Thyroid gland (tissue), 4 donors: ENCODE measurements around the gene PCDHA4. TPM values are rescaled to one million over a fixed set of nuclear protein-coding genes. Genes with fewer than 3 reads are reported as not detected.
"Not testable (repeated sequence)": the region's sequence is repeated elsewhere in the genome, so short reads cannot be mapped to it uniquely, and the experiment has no call there.

Experiments
- DNase-seq, 2 donors: peaks; one replicate each; pipeline ENCODE4 v3.0.0-alpha.2; 2019
- H3K27ac ChIP-seq, 3 donors: fragments of 200-600 bp; sonication (generic); 1 replicate in 2 of 3; 2 replicates in 1 of 3; pipeline ENCODE4 v1.5.1; 2016 to 2019; ENCODE audit warnings: mild to moderate bottlenecking in 1 of 3, moderate library complexity in 1 of 3
- H3K27me3 ChIP-seq: fragments of 200-600 bp; sonication (generic); one replicate; pipeline ENCODE4 v1.5.1; 2019
- H3K36me3 ChIP-seq, 2 donors: fragments of 200-600 bp; sonication (generic); one replicate each; pipeline ENCODE4 v1.5.1; 2016 to 2019
- H3K4me1 ChIP-seq, 2 donors: fragments of 200-600 bp; sonication (generic); one replicate each; pipeline ENCODE4 v1.5.1; 2017 to 2019
- H3K4me3 ChIP-seq, 3 donors: fragments of 200-600 bp; sonication (generic); replicated peaks in 1 of 3; 1 replicate in 2 of 3; 2 replicates in 1 of 3; pipeline ENCODE4 v1.5.1; 2016; ENCODE audit warnings: mild to moderate bottlenecking in 1 of 3
- H3K9me3 ChIP-seq: fragments of 200-600 bp; sonication (generic); one replicate; pipeline ENCODE4 v1.5.1; 2017
- CTCF ChIP-seq, 6 experiments: fragments of 200-600 bp in 3 of 6; fragments of 450-650 bp in 3 of 6; sonication (generic) in 3 of 6; IDR thresholded peaks; one replicate each; pipeline ENCODE4 v1.5.1; 2016 to 2019; ENCODE audit warnings: antibody characterized with exemption in 6 of 6, mild to moderate bottlenecking in 2 of 6, inconsistent platforms in 1 of 6, moderate library complexity in 1 of 6
- POLR2A ChIP-seq, 2 donors: fragments of 450-650 bp; IDR thresholded peaks; one replicate each; pipeline ENCODE4 v1.6.1; 2017; ENCODE audit warnings: antibody characterized with exemption in 2 of 2, mild to moderate bottlenecking in 2 of 2, moderate library complexity in 1 of 2
- WGBS, 2 donors: methylation state at CpG; one replicate each; pipeline ENCODE4 v1.1.5; 2017; 5-methylcytosine and 5-hydroxymethylcytosine counted together
- intact Hi-C: fragments of 100-400 bp; cut with DNase I; formaldehyde crosslinking; loops from one replicate; pipeline ENCODE4 v1.15.1; 2023
- total RNA-seq, 4 donors: library from RNA; depleted of rRNA; stranded (reverse); fragments of >200 nt; gene quantifications; one replicate each; pipeline ENCODE4 v1.2.3, GENCODE V29; 2016

Gene PCDHA4
- total RNA-seq, 4 donors from 2014 or later = 0.40 to 2.1 (median 0.69) TPM

DNA sequence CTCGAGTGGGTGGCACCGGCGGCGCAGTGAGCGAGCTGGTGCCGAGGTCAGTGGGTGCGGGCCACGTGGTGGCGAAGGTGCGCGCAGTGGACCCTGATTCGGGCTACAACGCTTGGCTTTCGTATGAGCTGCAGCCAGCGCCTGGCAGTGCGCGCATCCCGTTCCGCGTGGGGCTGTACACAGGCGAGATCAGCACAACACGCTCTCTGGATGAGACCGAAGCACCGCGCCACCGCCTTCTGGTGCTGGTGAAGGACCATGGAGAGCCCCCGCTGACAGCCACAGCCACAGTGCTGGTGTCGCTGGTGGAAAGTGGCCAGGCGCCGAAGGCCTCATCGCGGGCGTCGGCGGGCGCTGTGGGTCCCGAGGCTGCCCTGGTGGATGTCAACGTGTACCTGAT, 16.6 kb downstream of the PCDHA4 start:
- intact Hi-C loops = no loop called here
- no peak for TF ChIP-seq CTCF (IDR thresholded peaks at IDR 0.05)
- no peak for TF ChIP-seq POLR2A (IDR thresholded peaks at IDR 0.05)
- H3K36me3 ChIP-seq = no peaks in the 10 kb centered on the region
- no peak overlapping the region for H3K4me3 ChIP-seq
- no peaks in the 10 kb centered on the region for H3K9me3 ChIP-seq
- H3K4me1 ChIP-seq = no peaks in the 10 kb centered on the region
- no peak for DNase-seq
- H3K27ac ChIP-seq = no peak overlapping the region
- H3K27me3 ChIP-seq = peaks cover 7% of the 10 kb centered on the region
- 44 to 64% methylated on average over 18 to 22 of the region's 38 CpGs for WGBS, 2 donors

- peaks cover 7% of the 10 kb centered on the region for H3K27me3 ChIP-seq
These were observed 21.0 kb downstream of the PCDHA4 start, which contains the start of gene PCDHA6 for GRCh38 chr5:140827704-140828361. PCDHA6 (plus strand) TSS chr5:140827960; CDS start chr5:140828092, 132 bp downstream.

DNA sequence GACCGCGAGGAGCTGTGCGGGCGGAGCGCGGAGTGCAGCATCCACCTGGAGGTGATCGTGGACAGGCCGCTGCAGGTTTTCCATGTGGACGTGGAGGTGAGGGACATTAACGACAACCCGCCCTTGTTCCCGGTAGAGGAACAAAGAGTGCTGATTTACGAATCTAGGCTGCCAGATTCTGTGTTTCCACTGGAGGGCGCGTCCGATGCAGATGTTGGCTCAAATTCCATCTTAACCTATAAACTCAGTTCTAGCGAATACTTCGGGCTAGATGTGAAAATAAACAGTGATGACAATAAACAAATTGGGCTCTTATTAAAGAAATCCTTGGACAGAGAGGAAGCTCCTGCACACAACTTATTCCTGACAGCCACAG, 21.5 kb downstream of the PCDHA4 start:
- no peaks in the 10 kb centered on the region for H3K9me3 ChIP-seq

More at GRCh38 chr5:140827704-140828361, 21.0 kb downstream of the PCDHA4 start, which contains the start of gene PCDHA6:
- no peaks in the 10 kb centered on the region for H3K36me3 ChIP-seq
- WGBS, 2 donors = 14 to 17% methylated on average over 17 to 25 of the region's 27 CpGs
- no peak for DNase-seq
- no peak within 1 kb of the TSS for H3K27ac ChIP-seq
- intact Hi-C loops = no loop called here
- H3K4me1 ChIP-seq = no peaks in the 10 kb centered on the region
- no peaks in the 10 kb centered on the region for H3K9me3 ChIP-seq
- peak within 1 kb of the TSS in 1 of 3 donors; percentile 11 for H3K4me3 ChIP-seq
- TF ChIP-seq CTCF (IDR thresholded peaks at IDR 0.05) (peak in 2 of 6 experiments; percentile 1 to 20), POLR2A (IDR thresholded peaks at IDR 0.05) (no peak)

DNA sequence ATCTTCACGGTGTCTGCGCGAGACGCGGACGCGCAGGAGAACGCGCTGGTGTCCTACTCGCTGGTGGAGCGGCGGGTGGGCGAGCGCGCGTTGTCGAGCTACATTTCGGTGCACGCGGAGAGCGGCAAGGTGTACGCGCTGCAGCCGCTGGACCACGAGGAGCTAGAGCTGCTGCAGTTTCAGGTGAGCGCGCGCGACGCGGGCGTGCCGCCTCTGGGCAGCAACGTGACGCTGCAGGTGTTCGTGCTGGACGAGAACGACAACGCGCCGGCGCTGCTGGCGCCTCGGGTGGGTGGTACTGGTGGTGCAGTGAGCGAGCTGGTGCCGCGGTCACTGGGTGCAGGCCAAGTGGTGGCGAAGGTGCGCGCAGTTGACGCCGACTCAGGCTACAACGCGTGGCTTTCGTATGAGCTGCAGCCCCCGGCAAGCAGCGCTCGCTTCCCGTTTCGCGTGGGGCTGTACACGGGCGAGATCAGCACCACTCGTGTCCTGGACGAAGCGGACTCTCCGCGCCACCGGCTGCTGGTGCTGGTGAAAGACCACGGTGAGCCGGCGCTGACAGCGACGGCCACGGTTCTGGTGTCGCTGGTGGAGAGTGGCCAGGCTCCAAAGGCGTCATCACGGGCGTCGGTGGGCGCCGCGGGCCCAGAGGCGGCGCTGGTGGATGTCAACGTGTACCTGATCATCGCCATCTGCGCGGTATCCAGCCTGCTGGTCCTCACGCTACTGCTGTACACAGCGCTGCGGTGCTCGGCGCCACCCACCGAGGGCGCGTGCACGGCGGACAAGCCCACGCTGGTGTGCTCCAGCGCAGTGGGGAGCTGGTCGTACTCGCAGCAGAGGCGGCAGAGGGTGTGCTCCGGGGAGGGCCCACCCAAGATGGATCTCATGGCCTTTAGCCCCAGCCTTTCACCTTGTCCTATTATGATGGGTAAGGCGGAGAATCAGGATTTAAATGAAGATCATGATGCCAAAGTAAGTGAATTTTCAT, 22.9 kb downstream of the PCDHA4 start:
- H3K27ac ChIP-seq, H3K27me3 ChIP-seq, H3K36me3 ChIP-seq, H3K4me1 ChIP-seq, DNase-seq, H3K4me3 ChIP-seq, H3K9me3 ChIP-seq, intact Hi-C loops: not testable (repeated sequence)
- 30 to 44% methylated on average over 26 to 39 of the region's 106 CpGs for WGBS, 2 donors

More for the DNA sequence above, 21.5 kb downstream of the PCDHA4 start:
- no peak overlapping the region for H3K27ac ChIP-seq
- WGBS, 2 donors = 14 to 18% methylated on average over 16 to 18 of the region's 18 CpGs
- intact Hi-C loops = no loop called here
- H3K4me1 ChIP-seq = no peaks in the 10 kb centered on the region
- TF ChIP-seq POLR2A (IDR thresholded peaks at IDR 0.05) (no peak), CTCF (IDR thresholded peaks at IDR 0.05) (no peak)
- H3K4me3 ChIP-seq = peak overlapping the region in 1 of 3 donors; percentile 11
- peaks cover 7% of the 10 kb centered on the region for H3K27me3 ChIP-seq
- no peaks in the 10 kb centered on the region for H3K36me3 ChIP-seq
- no peak for DNase-seq

DNA sequence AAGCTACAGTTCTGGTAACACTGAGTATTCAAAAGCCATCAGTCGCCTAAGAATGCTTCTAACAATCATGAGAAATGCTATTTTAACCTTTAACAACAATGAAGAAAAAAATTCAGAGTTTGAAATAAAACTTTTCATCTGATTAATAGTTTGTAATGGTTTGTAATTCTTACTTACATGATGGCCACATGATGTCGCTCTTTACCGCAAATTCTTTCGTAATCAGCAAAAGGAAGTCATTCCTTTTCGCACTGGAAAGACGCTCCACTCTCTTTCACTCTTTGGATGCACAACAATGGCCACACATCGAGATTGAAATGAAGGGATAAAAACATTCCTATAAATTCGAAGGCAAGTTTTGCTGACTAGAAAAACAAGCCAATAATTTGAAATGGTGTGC, 27.1 kb downstream of the PCDHA4 start, which contains the start of gene PCDHA7:
Gene PCDHA7, plus strand, starts transcription at position 277 of the 400 bp plus-strand sequence. Its CDS starts 115 bp downstream, at position 392.
- Histone ChIP-seq H3K27ac (no peak within 1 kb of the TSS), H3K9me3 (no peaks in the 10 kb centered on the region), H3K27me3 (no peaks in the 10 kb centered on the region), H3K4me1 (no peaks in the 10 kb centered on the region), H3K36me3 (no peaks in the 10 kb centered on the region), H3K4me3 (no peak within 1 kb of the TSS)
- 6 to 12% methylated on average over 8 of the region's 8 CpGs for WGBS, 2 donors
- intact Hi-C loops = no loop called here
- DNase-seq = no peak
- no peak for TF ChIP-seq CTCF (IDR thresholded peaks at IDR 0.05)
- no peak for TF ChIP-seq POLR2A (IDR thresholded peaks at IDR 0.05)

GRCh38 chr5:140834439-140835008, 27.7 kb downstream of the PCDHA4 start:
- H3K4me1 ChIP-seq, H3K27me3 ChIP-seq, H3K9me3 ChIP-seq, H3K27ac ChIP-seq, intact Hi-C loops, DNase-seq, H3K4me3 ChIP-seq, H3K36me3 ChIP-seq: not testable (repeated sequence)
- WGBS, 2 donors = 16 to 19% methylated on average over 26 to 27 of the region's 38 CpGs
